HUES48 (cell line): ENCODE data around the gene FAM43A.

ENCODE experiments used
- H3K27ac ChIP-seq: one replicate; pipeline ENCODE4 v1.7.0; 2013; ENCODE audit warnings: low read depth, low read length, inconsistent platforms
- H3K27me3 ChIP-seq: 2 replicates; pipeline ENCODE4 v1.6.1; 2013; ENCODE audit warnings: mild to moderate bottlenecking, low read length; ENCODE audit not compliant: control insufficient read depth, insufficient read depth
- H3K36me3 ChIP-seq: 2 replicates; pipeline ENCODE4 v1.6.1; 2013; ENCODE audit warnings: low read length; ENCODE audit not compliant: control insufficient read depth, insufficient read depth
- H3K4me1 ChIP-seq: 2 replicates; pipeline ENCODE4 v1.6.1; 2013; ENCODE audit warnings: mild to moderate bottlenecking, low read length; ENCODE audit not compliant: control insufficient read depth, insufficient read depth
- H3K4me3 ChIP-seq: 2 replicates; pipeline ENCODE4 v1.5.1; 2013; ENCODE audit warnings: mild to moderate bottlenecking, low read depth, low read length
- H3K9ac ChIP-seq: 2 replicates; pipeline ENCODE4 v1.6.1; 2013; ENCODE audit warnings: mild to moderate bottlenecking, low read depth, low read length, moderate library complexity
- H3K9me3 ChIP-seq: 2 replicates; pipeline ENCODE4 v1.6.1; 2013; ENCODE audit warnings: low read length; ENCODE audit not compliant: control insufficient read depth, insufficient read depth

The FAM43A gene

GRCh38 chr3:194685718-194686413 is at the start of gene FAM43A:
FAM43A (plus strand) TSS chr3:194685883; CDS start chr3:194686827, 944 bp downstream.
- no peak within 1 kb of the TSS for H3K27ac ChIP-seq
- H3K4me3 ChIP-seq: peak within 1 kb of the TSS; percentile 61
- H3K36me3 ChIP-seq: no peaks in the 10 kb centered on the region
- peaks cover 18% of the 10 kb centered on the region for H3K4me1 ChIP-seq
- no peak within 1 kb of the TSS for H3K9ac ChIP-seq
- H3K9me3 ChIP-seq: no peaks in the 10 kb centered on the region
- H3K27me3 ChIP-seq: peaks cover 32% of the 10 kb centered on the region

GRCh38 chr3:194637066-194637465 is 48.6 kb upstream of the FAM43A start:
- Histone ChIP-seq H3K4me1 (peaks cover 8% of the 10 kb centered on the region; the same call in 1 of the 2 replicates), H3K9me3 (no peaks in the 10 kb centered on the region), H3K36me3 (peaks cover 21% of the 10 kb centered on the region), H3K9ac (no peak overlapping the region), H3K27me3 (no peaks in the 10 kb centered on the region), H3K4me3 (no peak overlapping the region), H3K27ac (no peak overlapping the region)

GRCh38 chr3:194637541-194638400 is 47.9 kb upstream of the FAM43A start:
- H3K4me1 ChIP-seq: 0 out of 2 replicates have a peak, but pooled peaks cover 4% of the 10 kb centered on the region
- H3K27ac ChIP-seq: no peak overlapping the region
- peaks cover 28% of the 10 kb centered on the region for H3K36me3 ChIP-seq
- no peaks in the 10 kb centered on the region for H3K9me3 ChIP-seq
- no peak overlapping the region for H3K4me3 ChIP-seq
- H3K9ac ChIP-seq: no peak overlapping the region
- H3K27me3 ChIP-seq: no peaks in the 10 kb centered on the region

GRCh38 chr3:194638991-194639605 is 46.6 kb upstream of the FAM43A start:
- Histone ChIP-seq H3K27me3 (no peaks in the 10 kb centered on the region), H3K9me3 (no peaks in the 10 kb centered on the region), H3K9ac (no peak overlapping the region), H3K4me1 (0 out of 2 replicates have a peak, but pooled peaks cover 4% of the 10 kb centered on the region), H3K36me3 (peaks cover 40% of the 10 kb centered on the region), H3K4me3 (no peak overlapping the region), H3K27ac (no peak overlapping the region)

GRCh38 chr3:194640829-194641228 is 44.9 kb upstream of the FAM43A start:
- Histone ChIP-seq H3K4me1 (0 out of 2 replicates have a peak, but pooled peaks cover 4% of the 10 kb centered on the region), H3K27ac (no peak overlapping the region)

GRCh38 chr3:194642769-194643168 is 42.9 kb upstream of the FAM43A start:
- no peaks in the 10 kb centered on the region for H3K9me3 ChIP-seq
- no peak overlapping the region for H3K9ac ChIP-seq
- H3K4me3 ChIP-seq: no peak overlapping the region
- peaks cover 74% of the 10 kb centered on the region for H3K36me3 ChIP-seq
- no peaks in the 10 kb centered on the region for H3K4me1 ChIP-seq
- no peak overlapping the region for H3K27ac ChIP-seq
- no peaks in the 10 kb centered on the region for H3K27me3 ChIP-seq

More at GRCh38 chr3:194640829-194641228, 44.9 kb upstream of the FAM43A start:
- Histone ChIP-seq H3K9me3 (no peaks in the 10 kb centered on the region), H3K4me3 (no peak overlapping the region), H3K9ac (no peak overlapping the region), H3K27me3 (no peaks in the 10 kb centered on the region), H3K36me3 (peaks cover 56% of the 10 kb centered on the region)

- Histone ChIP-seq H3K4me1 (no peaks in the 10 kb centered on the region), H3K36me3 (peaks cover 95% of the 10 kb centered on the region), H3K27ac (no peak overlapping the region)
Measured at GRCh38 chr3:194647747-194648146, 37.9 kb upstream of the FAM43A start.

GRCh38 chr3:194654443-194654842 is 31.2 kb upstream of the FAM43A start:
- peaks cover 68% of the 10 kb centered on the region for H3K36me3 ChIP-seq
- H3K27ac ChIP-seq: peak overlapping the region; percentile 83
- peak overlapping the region; percentile 29; the same call in 1 of the 2 replicates for H3K4me3 ChIP-seq
- no peaks in the 10 kb centered on the region for H3K9me3 ChIP-seq
- no peak overlapping the region for H3K9ac ChIP-seq
- H3K27me3 ChIP-seq: no peaks in the 10 kb centered on the region
- H3K4me1 ChIP-seq: peaks cover 16% of the 10 kb centered on the region

More at GRCh38 chr3:194647747-194648146, 37.9 kb upstream of the FAM43A start:
- H3K27me3 ChIP-seq: no peaks in the 10 kb centered on the region
- no peaks in the 10 kb centered on the region for H3K9me3 ChIP-seq
- no peak overlapping the region for H3K9ac ChIP-seq
- H3K4me3 ChIP-seq: no peak overlapping the region

- Histone ChIP-seq H3K36me3 (peaks cover 67% of the 10 kb centered on the region), H3K27me3 (no peaks in the 10 kb centered on the region), H3K9ac (no peak overlapping the region), H3K4me3 (no peak overlapping the region), H3K27ac (no peak overlapping the region), H3K4me1 (peaks cover 16% of the 10 kb centered on the region), H3K9me3 (no peaks in the 10 kb centered on the region)
Measured at GRCh38 chr3:194657439-194657838, 28.2 kb upstream of the FAM43A start.

- Histone ChIP-seq H3K9ac (no peak overlapping the region), H3K4me3 (no peak overlapping the region), H3K9me3 (no peaks in the 10 kb centered on the region), H3K4me1 (peaks cover 16% of the 10 kb centered on the region), H3K27me3 (no peaks in the 10 kb centered on the region), H3K36me3 (peaks cover 68% of the 10 kb centered on the region), H3K27ac (no peak overlapping the region)
Measured at GRCh38 chr3:194658477-194659242, 27.0 kb upstream of the FAM43A start.
